ENCODE results near the gene RPN2.

DNA sequence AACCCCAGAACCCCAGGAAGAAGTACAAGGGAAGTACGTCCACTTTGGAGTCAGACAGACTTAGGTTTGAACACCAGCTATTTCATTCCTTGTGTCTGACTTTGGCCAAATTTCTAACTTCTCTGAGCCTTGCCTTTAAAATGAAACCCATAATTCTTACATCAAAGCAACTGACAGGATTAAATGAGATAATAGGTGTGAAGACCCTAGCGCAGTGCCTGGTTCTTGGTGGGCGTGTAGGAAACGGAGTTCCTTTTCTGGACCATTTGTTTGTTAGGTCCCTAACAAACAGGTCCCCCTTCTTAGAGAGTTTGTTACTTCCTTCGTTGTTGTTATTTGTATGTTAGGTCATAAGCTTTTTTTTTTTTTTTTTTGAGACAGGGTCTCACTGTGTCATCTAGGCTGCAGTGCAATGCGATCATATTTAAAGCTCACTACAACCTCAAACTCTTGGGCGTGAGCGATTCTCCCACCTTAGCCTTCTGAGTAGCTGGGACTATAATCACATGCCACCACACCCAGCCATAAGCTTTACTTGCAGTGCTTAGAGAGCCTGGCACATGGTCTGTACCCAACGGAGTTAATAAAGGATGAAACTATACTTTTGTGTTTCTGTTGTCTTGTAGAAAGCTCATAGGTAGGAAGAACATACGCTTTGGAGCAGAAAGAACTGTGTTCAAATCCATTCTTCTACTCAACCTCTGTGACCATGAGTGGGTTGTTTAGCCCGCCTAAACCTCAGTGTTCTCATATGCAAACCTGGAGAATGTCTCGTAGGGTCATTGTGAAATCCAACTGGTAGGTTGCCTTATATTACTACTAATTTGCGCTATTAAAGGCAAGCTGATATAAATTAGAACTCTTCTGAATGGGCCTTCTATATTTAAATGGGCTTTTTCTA is 22.0 kb downstream of the RPN2 start:
- TF ChIP-seq SMARCA4 (IDR thresholded peaks at IDR 0.05) = no peak
- no peak for TF ChIP-seq ZNF23 (CRISPR knock-in tag; IDR thresholded peaks at IDR 0.05)
- TF ChIP-seq, protein P1, sequence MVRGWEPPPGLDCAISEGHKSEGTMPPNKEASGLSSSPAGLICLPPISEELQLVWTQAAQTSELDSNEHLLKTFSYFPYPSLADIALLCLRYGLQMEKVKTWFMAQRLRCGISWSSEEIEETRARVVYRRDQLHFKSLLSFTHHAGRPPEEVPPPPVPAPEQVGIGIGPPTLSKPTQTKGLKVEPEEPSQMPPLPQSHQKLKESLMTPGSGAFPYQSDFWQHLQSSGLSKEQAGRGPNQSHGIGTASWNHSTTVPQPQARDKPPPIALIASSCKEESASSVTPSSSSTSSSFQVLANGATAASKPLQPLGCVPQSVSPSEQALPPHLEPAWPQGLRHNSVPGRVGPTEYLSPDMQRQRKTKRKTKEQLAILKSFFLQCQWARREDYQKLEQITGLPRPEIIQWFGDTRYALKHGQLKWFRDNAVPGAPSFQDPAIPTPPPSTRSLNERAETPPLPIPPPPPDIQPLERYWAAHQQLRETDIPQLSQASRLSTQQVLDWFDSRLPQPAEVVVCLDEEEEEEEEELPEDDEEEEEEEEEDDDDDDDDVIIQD (CRISPR knock-in tag; IDR thresholded peaks at IDR 0.05) = no peak
- TF ChIP-seq, protein P2, sequence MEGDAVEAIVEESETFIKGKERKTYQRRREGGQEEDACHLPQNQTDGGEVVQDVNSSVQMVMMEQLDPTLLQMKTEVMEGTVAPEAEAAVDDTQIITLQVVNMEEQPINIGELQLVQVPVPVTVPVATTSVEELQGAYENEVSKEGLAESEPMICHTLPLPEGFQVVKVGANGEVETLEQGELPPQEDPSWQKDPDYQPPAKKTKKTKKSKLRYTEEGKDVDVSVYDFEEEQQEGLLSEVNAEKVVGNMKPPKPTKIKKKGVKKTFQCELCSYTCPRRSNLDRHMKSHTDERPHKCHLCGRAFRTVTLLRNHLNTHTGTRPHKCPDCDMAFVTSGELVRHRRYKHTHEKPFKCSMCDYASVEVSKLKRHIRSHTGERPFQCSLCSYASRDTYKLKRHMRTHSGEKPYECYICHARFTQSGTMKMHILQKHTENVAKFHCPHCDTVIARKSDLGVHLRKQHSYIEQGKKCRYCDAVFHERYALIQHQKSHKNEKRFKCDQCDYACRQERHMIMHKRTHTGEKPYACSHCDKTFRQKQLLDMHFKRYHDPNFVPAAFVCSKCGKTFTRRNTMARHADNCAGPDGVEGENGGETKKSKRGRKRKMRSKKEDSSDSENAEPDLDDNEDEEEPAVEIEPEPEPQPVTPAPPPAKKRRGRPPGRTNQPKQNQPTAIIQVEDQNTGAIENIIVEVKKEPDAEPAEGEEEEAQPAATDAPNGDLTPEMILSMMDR (IDR thresholded peaks at IDR 0.05 in 2 of 3, conservative IDR thresholded peaks at IDR 0.05 in 1 of 3; ENCODE audit: insufficient read depth in 2 of 3, low read depth in 1 of 3, low read length in 3 of 3) = no peak
- TF ChIP-seq, protein P3, sequence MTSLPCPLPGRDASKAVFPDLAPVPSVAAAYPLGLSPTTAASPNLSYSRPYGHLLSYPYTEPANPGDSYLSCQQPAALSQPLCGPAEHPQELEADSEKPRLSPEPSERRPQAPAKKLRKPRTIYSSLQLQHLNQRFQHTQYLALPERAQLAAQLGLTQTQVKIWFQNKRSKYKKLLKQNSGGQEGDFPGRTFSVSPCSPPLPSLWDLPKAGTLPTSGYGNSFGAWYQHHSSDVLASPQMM (CRISPR knock-in tag; IDR thresholded peaks at IDR 0.05) = no peak
- TF ChIP-seq, protein P4, sequence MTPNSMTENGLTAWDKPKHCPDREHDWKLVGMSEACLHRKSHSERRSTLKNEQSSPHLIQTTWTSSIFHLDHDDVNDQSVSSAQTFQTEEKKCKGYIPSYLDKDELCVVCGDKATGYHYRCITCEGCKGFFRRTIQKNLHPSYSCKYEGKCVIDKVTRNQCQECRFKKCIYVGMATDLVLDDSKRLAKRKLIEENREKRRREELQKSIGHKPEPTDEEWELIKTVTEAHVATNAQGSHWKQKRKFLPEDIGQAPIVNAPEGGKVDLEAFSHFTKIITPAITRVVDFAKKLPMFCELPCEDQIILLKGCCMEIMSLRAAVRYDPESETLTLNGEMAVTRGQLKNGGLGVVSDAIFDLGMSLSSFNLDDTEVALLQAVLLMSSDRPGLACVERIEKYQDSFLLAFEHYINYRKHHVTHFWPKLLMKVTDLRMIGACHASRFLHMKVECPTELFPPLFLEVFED (CRISPR knock-in tag; conservative IDR thresholded peaks at IDR 0.05) = no peak
- TF ChIP-seq NCOA1 (IDR thresholded peaks at IDR 0.05; ENCODE audit: low read depth) = no peak
